Measurements from ENCODE around the gene ITPK1.

GRCh38 chr14:93133464-93133863, 17.7 kb upstream of the ITPK1 start:
- TF ChIP-seq CTCF (conservative IDR thresholded peaks at IDR 0.05; ENCODE audit: low read depth, low read length): no peak
- TF ChIP-seq EZH2 (IDR thresholded peaks at IDR 0.05; ENCODE audit: low read length, unreplicated experiment): no peak
- TF ChIP-seq EZH2phosphoT487 (IDR thresholded peaks at IDR 0.05; ENCODE audit: borderline replicate concordance, low read length): no peak

All from PC-3 (cell line).